Effector memory CD4-positive, alpha-beta T cell (primary cell): ENCODE data around the gene ZNF155.
A peak's percentile ranks its signal among the peaks of the same experiment; 100 is the strongest.

ENCODE experiments used
- DNase-seq, 3 donors: peaks; one replicate each; pipeline ENCODE4 v3.0.0-alpha.2; 2020
- H3K27ac ChIP-seq: 2 replicates; pipeline ENCODE4 v1.7.0; 2013; ENCODE audit warnings: mild to moderate bottlenecking, low read length, moderate library complexity; ENCODE audit not compliant: insufficient read depth, poor library complexity, severe bottlenecking
- H3K27me3 ChIP-seq: replicated peaks from 2 replicates; pipeline ENCODE4 v1.7.0; 2013; ENCODE audit warnings: mild to moderate bottlenecking, low read length; ENCODE audit not compliant: insufficient read depth, control insufficient read depth, poor library complexity, severe bottlenecking
- H3K36me3 ChIP-seq: 2 replicates; pipeline ENCODE4 v1.7.0; 2013; ENCODE audit warnings: mild to moderate bottlenecking, low read length, moderate library complexity; ENCODE audit not compliant: control insufficient read depth, insufficient read depth
- H3K4me1 ChIP-seq: 2 replicates; pipeline ENCODE4 v1.7.0; 2013; ENCODE audit warnings: low read length, mild to moderate bottlenecking; ENCODE audit not compliant: control insufficient read depth, insufficient read depth, poor library complexity, severe bottlenecking
- H3K4me3 ChIP-seq: 2 replicates; pipeline ENCODE4 v1.7.0; 2013; ENCODE audit warnings: low read length, low read depth, mild to moderate bottlenecking; ENCODE audit not compliant: insufficient read depth, poor library complexity, severe bottlenecking
- H3K9me3 ChIP-seq: 2 replicates; pipeline ENCODE4 v1.7.0; 2013; ENCODE audit warnings: mild to moderate bottlenecking, low read length, moderate library complexity; ENCODE audit not compliant: control insufficient read depth

The ZNF155 gene

DNA sequence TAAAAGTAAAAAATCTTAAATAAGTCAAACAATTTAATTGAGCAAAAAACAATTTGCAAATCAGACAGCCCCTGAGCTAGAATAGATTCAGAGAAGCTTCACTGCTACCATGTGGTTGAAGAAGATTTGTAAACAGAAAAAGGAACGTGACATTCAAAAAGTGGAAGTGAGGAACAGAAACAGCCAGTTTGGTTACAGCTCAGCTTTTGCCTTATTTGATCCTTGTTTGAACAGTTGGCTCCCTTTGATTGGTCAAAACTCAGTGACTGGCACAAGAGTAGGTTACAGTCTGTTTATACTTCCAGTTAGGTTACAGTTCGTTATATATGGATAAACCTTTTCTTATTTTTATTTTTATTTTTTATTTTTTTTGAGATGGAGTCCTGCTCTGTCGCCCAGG is 27.2 kb upstream of the ZNF155 start:
- H3K27me3 ChIP-seq = no peaks in the 10 kb centered on the region
- H3K4me1 ChIP-seq = no peaks in the 10 kb centered on the region
- H3K27ac ChIP-seq = no peak overlapping the region
- H3K36me3 ChIP-seq = no peaks in the 10 kb centered on the region
- DNase-seq = no peak
- H3K9me3 ChIP-seq = no peaks in the 10 kb centered on the region
- no peak overlapping the region for H3K4me3 ChIP-seq

DNA sequence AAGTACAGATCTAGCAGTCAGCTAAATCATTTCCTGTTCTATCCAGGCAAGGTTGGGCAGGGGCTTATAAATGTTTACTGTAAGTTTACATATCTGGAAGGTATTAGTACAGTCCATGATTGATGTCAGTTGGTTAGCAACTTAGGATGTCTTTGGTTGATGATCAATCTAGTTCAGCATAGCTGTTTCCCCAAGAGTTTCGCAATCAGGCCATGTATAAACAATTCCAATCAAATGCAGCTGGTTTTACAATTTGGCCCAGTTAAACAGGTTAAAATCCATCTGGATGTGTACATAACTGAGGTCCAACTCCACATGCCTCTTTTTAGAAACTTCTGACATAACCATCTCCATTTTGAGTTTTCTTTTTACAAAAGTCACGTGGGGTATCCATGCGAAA is 26.1 kb upstream of the ZNF155 start:
- DNase-seq = no peak

GRCh38 chr19:43960411-43960810 is 23.6 kb upstream of the ZNF155 start:
- no peaks in the 10 kb centered on the region for H3K27me3 ChIP-seq
- no peak overlapping the region for H3K4me3 ChIP-seq
- H3K4me1 ChIP-seq = no peaks in the 10 kb centered on the region
- no peaks in the 10 kb centered on the region for H3K36me3 ChIP-seq
- peaks cover 6% of the 10 kb centered on the region for H3K9me3 ChIP-seq
- no peak overlapping the region for H3K27ac ChIP-seq
- no peak for DNase-seq

More for the DNA sequence above, 26.1 kb upstream of the ZNF155 start:
- H3K27me3 ChIP-seq = no peaks in the 10 kb centered on the region
- no peak overlapping the region for H3K27ac ChIP-seq
- H3K36me3 ChIP-seq = no peaks in the 10 kb centered on the region
- no peaks in the 10 kb centered on the region for H3K4me1 ChIP-seq
- no peak overlapping the region for H3K4me3 ChIP-seq
- H3K9me3 ChIP-seq = no peaks in the 10 kb centered on the region

GRCh38 chr19:43966079-43966694 is 17.8 kb upstream of the ZNF155 start:
- DNase-seq = no peak
- H3K27ac ChIP-seq = no peak overlapping the region
- peaks cover 14% of the 10 kb centered on the region for H3K36me3 ChIP-seq
- H3K4me3 ChIP-seq = no peak overlapping the region
- no peaks in the 10 kb centered on the region for H3K4me1 ChIP-seq
- H3K27me3 ChIP-seq = no peaks in the 10 kb centered on the region
- H3K9me3 ChIP-seq = peaks cover 20% of the 10 kb centered on the region

GRCh38 chr19:43976732-43977131 is 7.3 kb upstream of the ZNF155 start:
- no peak for DNase-seq
- Histone ChIP-seq H3K4me1 (no peaks in the 10 kb centered on the region), H3K4me3 (no peak overlapping the region), H3K36me3 (no peaks in the 10 kb centered on the region), H3K27ac (no peak overlapping the region), H3K9me3 (peaks cover 9% of the 10 kb centered on the region), H3K27me3 (no peaks in the 10 kb centered on the region)

GRCh38 chr19:43983544-43983911 is 460 bp upstream of the ZNF155 start:
- no peaks in the 10 kb centered on the region for H3K9me3 ChIP-seq
- H3K4me3 ChIP-seq = peak overlapping the region; percentile 76
- no peaks in the 10 kb centered on the region for H3K36me3 ChIP-seq
- no peak for DNase-seq
- peaks cover 3% of the 10 kb centered on the region for H3K4me1 ChIP-seq
- H3K27me3 ChIP-seq = no peaks in the 10 kb centered on the region
- no peak overlapping the region for H3K27ac ChIP-seq

DNA sequence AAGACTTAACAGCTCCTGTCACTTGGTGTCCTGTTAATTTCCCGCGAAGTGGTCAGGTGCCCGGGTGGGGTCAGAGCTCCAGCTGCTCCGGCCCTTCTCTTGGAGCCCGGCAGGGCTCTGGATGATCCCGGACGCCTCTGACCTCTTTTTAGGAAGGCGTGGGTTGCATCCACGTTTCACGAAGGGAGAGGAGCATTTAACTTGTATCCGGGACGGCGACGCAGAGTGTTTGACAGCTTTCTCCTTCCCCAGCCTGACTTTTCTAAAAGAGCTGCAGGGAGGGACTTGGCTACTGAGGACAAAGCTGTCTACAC is 656 bp downstream of the ZNF155 start:
- H3K4me1 ChIP-seq = peaks cover 3% of the 10 kb centered on the region
- H3K27ac ChIP-seq = no peak overlapping the region
- H3K4me3 ChIP-seq = peak overlapping the region; percentile 76
- no peaks in the 10 kb centered on the region for H3K9me3 ChIP-seq
- peaks cover 9% of the 10 kb centered on the region for H3K36me3 ChIP-seq
- DNase-seq = no peak
- H3K27me3 ChIP-seq = no peaks in the 10 kb centered on the region

DNA sequence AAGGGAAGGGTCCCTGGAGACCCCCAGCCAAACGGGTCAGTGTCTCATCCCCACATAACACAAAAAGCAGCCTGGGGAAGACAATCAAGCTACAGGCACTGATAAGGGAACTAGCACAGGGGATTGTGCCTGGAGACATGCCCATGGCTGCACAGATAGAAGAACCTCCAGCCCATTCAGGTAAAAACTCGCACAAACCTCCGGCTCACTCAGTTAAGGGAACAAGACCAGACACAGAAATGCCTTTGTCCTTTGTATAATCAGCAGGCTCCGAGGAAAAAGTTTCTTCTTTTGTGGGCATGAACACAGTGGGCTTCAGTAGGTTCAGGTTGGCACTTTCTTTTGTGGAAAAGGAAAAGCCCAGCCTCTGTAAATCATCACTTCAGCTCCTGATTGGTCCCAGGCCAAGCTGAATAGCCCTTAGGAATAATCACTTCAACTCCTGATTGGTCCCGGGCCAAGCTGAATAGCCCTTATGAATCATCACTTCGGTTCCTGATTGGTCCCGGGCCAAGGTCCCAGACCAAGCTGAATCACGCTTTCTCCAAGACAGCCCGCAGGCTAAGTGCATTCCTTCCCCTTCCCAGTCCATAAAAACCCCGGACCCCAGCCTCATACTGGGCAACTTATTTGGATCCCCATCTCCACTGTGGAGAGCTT is 13.8 kb downstream of the ZNF155 start:
- H3K9me3 ChIP-seq = peaks cover 4% of the 10 kb centered on the region
- no peak overlapping the region for H3K4me3 ChIP-seq
- DNase-seq = no peak
- H3K4me1 ChIP-seq = no peaks in the 10 kb centered on the region
- H3K36me3 ChIP-seq = peaks cover 47% of the 10 kb centered on the region
- no peaks in the 10 kb centered on the region for H3K27me3 ChIP-seq
- H3K27ac ChIP-seq = no peak overlapping the region

DNA sequence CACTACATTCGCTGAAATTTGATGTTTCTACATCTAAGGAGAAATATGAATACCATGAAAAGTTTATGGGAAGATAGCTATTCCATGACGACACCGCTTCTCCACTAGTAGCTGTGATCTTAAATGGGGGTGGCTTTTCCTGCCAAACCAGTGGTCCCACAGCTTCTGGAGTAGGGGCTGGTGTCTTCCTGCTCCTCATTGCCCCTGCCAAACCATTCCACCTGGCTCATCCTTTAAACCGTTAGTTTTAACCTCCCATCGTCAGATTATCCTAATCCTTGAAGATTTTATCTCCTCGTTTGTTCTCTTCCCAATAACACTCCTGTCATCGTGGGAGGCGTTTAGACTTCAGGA is 18.2 kb downstream of the ZNF155 start:
- peaks cover 14% of the 10 kb centered on the region for H3K36me3 ChIP-seq
- DNase-seq = no peak
- peak overlapping the region; percentile 88 for H3K4me3 ChIP-seq
- H3K4me1 ChIP-seq = peaks cover 10% of the 10 kb centered on the region
- no peak overlapping the region for H3K27ac ChIP-seq
- H3K27me3 ChIP-seq = no peaks in the 10 kb centered on the region
- peaks cover 4% of the 10 kb centered on the region for H3K9me3 ChIP-seq

GRCh38 chr19:44002566-44003460 is 18.8 kb downstream of the ZNF155 start, which contains the start of gene ZNF230:
Gene ZNF230, plus strand, starts transcription at chr19:44002957. Its CDS starts 4,122 bp downstream, at chr19:44007079.
- H3K36me3 ChIP-seq = peaks cover 15% of the 10 kb centered on the region
- peaks cover 3% of the 10 kb centered on the region for H3K9me3 ChIP-seq
- peak within 1 kb of the TSS; percentile 88 for H3K4me3 ChIP-seq
- H3K27ac ChIP-seq = peak within 1 kb of the TSS; percentile 61
- DNase-seq = peak; percentile 71 to 74 (median 72)
- H3K27me3 ChIP-seq = no peaks in the 10 kb centered on the region
- H3K4me1 ChIP-seq = peaks cover 10% of the 10 kb centered on the region
